DND-41 (cell line): ENCODE results near the gene CHD9.

Experiments
- ATAC-seq: fragments of 200-7000 bp; cut with Tn5 transposase; 3 replicates; pipeline ENCODE4 v1.9.1; 2021; ENCODE audit warnings: low read depth; ENCODE audit not compliant: insufficient read depth
- DNase-seq: peaks from one replicate; pipeline ENCODE4 v3.0.0-alpha.2; 2020
- H2AFZ ChIP-seq: 2 replicates; pipeline ENCODE4 v1.6.0; 2012; ENCODE audit warnings: low read depth, low read length
- H3K27ac ChIP-seq: 2 replicates; pipeline ENCODE4 v1.5.1; 2012; ENCODE audit warnings: low read length, inconsistent platforms
- H3K27me3 ChIP-seq: fragments of 200-600 bp; sonication (generic); 2 replicates; pipeline ENCODE4 v1.6.0; 2012; ENCODE audit warnings: low read length, mild to moderate bottlenecking, inconsistent platforms; ENCODE audit not compliant: insufficient read depth, poor library complexity
- H3K36me3 ChIP-seq: 2 replicates; pipeline ENCODE4 v1.5.1; 2012; ENCODE audit warnings: low read length, inconsistent platforms; ENCODE audit not compliant: insufficient read depth
- H3K4me1 ChIP-seq: 2 replicates; pipeline ENCODE4 v1.5.1; 2012; ENCODE audit warnings: mild to moderate bottlenecking, low read length; ENCODE audit not compliant: insufficient read depth
- H3K4me2 ChIP-seq: 2 replicates; pipeline ENCODE4 v1.6.0; 2012; ENCODE audit warnings: mild to moderate bottlenecking, moderate library complexity, low read length, inconsistent platforms; ENCODE audit not compliant: insufficient read depth
- H3K4me3 ChIP-seq, 2 experiments: fragments of 200-600 bp in 1 of 2; shearing (Covaris generic) in 1 of 2; 2 replicates each; pipeline ENCODE4 v1.5.1; 2012 to 2016; ENCODE audit warnings: inconsistent platforms in 2 of 2, low read length in 2 of 2, mild to moderate bottlenecking in 2 of 2, low read depth in 1 of 2, moderate library complexity in 1 of 2
- H3K79me2 ChIP-seq: 2 replicates; pipeline ENCODE4 v1.6.0; 2012; ENCODE audit warnings: low read length, inconsistent platforms; ENCODE audit not compliant: insufficient read depth
- H3K9ac ChIP-seq: 2 replicates; pipeline ENCODE4 v1.6.0; 2012; ENCODE audit warnings: low read depth, mild to moderate bottlenecking, inconsistent platforms, low read length, moderate library complexity
- H3K9me3 ChIP-seq: 2 replicates; pipeline ENCODE4 v1.5.1; 2012; ENCODE audit warnings: low read length, moderate library complexity, mild to moderate bottlenecking, inconsistent platforms; ENCODE audit not compliant: insufficient read depth, severe bottlenecking
- H4K20me1 ChIP-seq: 2 replicates; pipeline ENCODE4 v1.6.0; 2012; ENCODE audit warnings: low read length; ENCODE audit not compliant: insufficient read depth
- EZH2 ChIP-seq: IDR thresholded peaks from 3 replicates; pipeline ENCODE4 v1.6.1; 2012; ENCODE audit warnings: borderline replicate concordance, low read depth, mild to moderate bottlenecking, moderate library complexity, low read length, inconsistent platforms; ENCODE audit not compliant: severe bottlenecking
- TF ChIP-seq, protein P1 (sequence below): IDR thresholded peaks from 2 replicates; pipeline ENCODE4 v1.5.1; 2012; ENCODE audit warnings: borderline replicate concordance, low read length, moderate library complexity, mild to moderate bottlenecking; ENCODE audit not compliant: poor library complexity, severe bottlenecking; ENCODE audit errors: extremely low read depth

The CHD9 gene

GRCh38 chr16:53209429-53209828 lies 154.6 kb downstream of the CHD9 start:
- Histone ChIP-seq H3K36me3 (peaks cover 22% of the 10 kb centered on the region), H2AFZ (no peak overlapping the region), H3K27me3 (no peaks in the 10 kb centered on the region), H3K9me3 (no peaks in the 10 kb centered on the region), H3K4me1 (peaks cover 64% of the 10 kb centered on the region), H3K4me2 (peak overlapping the region; percentile 63), H3K79me2 (peaks cover 78% of the 10 kb centered on the region), H3K27ac (peak overlapping the region; percentile 93), H3K9ac (peak overlapping the region; percentile 75), H3K4me3 (peak overlapping the region; percentile 61 to 70), H4K20me1 (peaks cover 4% of the 10 kb centered on the region; the same call in 1 of the 2 replicates)
- no peak for ATAC-seq
- no peak for DNase-seq
- TF ChIP-seq, protein P1, sequence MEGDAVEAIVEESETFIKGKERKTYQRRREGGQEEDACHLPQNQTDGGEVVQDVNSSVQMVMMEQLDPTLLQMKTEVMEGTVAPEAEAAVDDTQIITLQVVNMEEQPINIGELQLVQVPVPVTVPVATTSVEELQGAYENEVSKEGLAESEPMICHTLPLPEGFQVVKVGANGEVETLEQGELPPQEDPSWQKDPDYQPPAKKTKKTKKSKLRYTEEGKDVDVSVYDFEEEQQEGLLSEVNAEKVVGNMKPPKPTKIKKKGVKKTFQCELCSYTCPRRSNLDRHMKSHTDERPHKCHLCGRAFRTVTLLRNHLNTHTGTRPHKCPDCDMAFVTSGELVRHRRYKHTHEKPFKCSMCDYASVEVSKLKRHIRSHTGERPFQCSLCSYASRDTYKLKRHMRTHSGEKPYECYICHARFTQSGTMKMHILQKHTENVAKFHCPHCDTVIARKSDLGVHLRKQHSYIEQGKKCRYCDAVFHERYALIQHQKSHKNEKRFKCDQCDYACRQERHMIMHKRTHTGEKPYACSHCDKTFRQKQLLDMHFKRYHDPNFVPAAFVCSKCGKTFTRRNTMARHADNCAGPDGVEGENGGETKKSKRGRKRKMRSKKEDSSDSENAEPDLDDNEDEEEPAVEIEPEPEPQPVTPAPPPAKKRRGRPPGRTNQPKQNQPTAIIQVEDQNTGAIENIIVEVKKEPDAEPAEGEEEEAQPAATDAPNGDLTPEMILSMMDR = no peak
- TF ChIP-seq EZH2 = no peak

DNA sequence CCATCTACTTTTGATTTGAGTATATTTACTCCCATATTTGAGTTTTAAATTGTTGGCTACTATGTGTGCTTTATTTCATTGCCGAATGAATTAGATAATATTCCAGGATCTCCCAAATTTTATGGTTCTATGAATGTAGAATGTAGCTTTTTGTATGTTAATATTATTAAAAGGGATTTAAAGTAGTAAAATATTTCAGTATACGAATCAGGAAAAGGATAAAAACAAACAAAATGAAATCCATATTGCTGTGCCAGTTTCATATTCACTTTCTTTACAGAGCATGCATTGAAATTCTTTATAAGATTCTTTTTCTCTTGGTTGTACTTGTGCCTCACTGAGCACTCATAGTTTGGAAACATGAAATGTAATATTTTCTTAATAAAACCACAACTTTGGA lies 155.1 kb downstream of the CHD9 start:
- ATAC-seq (no peak), DNase-seq (no peak)
- peak overlapping the region; percentile 63 for H3K4me2 ChIP-seq
- H3K27ac ChIP-seq = peak overlapping the region; percentile 93
- no peak for TF ChIP-seq EZH2
- TF ChIP-seq, protein P1 = no peak
- peaks cover 22% of the 10 kb centered on the region for H3K36me3 ChIP-seq
- peaks cover 82% of the 10 kb centered on the region for H3K79me2 ChIP-seq
- H3K9ac ChIP-seq = peak overlapping the region; percentile 75
- no peaks in the 10 kb centered on the region for H3K27me3 ChIP-seq
- peaks cover 4% of the 10 kb centered on the region; the same call in 1 of the 2 replicates for H4K20me1 ChIP-seq
- H2AFZ ChIP-seq = no peak overlapping the region
- no peaks in the 10 kb centered on the region for H3K9me3 ChIP-seq
- H3K4me3 ChIP-seq = peak overlapping the region; percentile 61 to 70
- peaks cover 64% of the 10 kb centered on the region for H3K4me1 ChIP-seq

DNA sequence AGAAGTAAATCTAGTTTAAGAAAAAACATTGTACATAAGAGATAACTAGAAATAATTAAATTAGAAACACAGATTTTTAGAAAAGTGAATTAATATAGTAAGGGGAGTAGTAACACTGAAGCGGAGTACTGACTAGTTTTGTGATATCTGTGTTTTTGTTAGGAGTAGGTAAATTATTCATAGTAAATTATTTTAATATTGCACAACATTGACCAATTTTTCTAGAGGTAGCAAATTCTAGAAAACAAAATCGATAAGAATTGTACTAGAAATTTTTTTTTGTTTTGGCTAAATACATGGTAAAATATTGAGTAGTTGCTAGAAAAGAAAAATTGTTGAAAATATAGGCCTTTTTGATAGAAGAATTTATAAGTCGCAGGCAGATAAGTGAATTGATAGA lies 156.5 kb downstream of the CHD9 start:
- Histone ChIP-seq H3K4me3 (peak overlapping the region; percentile 3 to 70; a peak in 2 of 4 replicates), H3K27me3 (no peaks in the 10 kb centered on the region), H4K20me1 (peaks cover 4% of the 10 kb centered on the region; the same call in 1 of the 2 replicates), H3K27ac (0 out of 2 replicates have a peak overlapping the region, but pooled peaks have one; percentile 13), H2AFZ (no peak overlapping the region), H3K9ac (peak overlapping the region; percentile 75), H3K4me1 (peaks cover 72% of the 10 kb centered on the region), H3K9me3 (no peaks in the 10 kb centered on the region), H3K36me3 (peaks cover 22% of the 10 kb centered on the region), H3K4me2 (peak overlapping the region; percentile 63; the same call in 1 of the 2 replicates), H3K79me2 (peaks cover 96% of the 10 kb centered on the region)
- TF ChIP-seq EZH2 = no peak
- TF ChIP-seq, protein P1 = no peak
- ATAC-seq (no peak), DNase-seq (no peak)
